A673 (cell line): Measurements from ENCODE around the gene VPS11.

Experiments
- CTCF ChIP-seq: fragments of 300-800, 200-600 bp; sonication (generic); conservative IDR thresholded peaks from 2 replicates; pipeline ENCODE4 v1.5.1; 2017; ENCODE audit warnings: low read depth, mild to moderate bottlenecking, antibody characterized with exemption, low read length, moderate library complexity, mixed read lengths
- EZH2 ChIP-seq: fragments of 200-600 bp; sonication (generic); IDR thresholded peaks from 2 replicates; pipeline ENCODE4 v1.6.1; 2017; ENCODE audit warnings: borderline replicate concordance, low read depth, mild to moderate bottlenecking, mixed read lengths, antibody characterized with exemption, low read length; ENCODE audit not compliant: poor library complexity, severe bottlenecking

DNA sequence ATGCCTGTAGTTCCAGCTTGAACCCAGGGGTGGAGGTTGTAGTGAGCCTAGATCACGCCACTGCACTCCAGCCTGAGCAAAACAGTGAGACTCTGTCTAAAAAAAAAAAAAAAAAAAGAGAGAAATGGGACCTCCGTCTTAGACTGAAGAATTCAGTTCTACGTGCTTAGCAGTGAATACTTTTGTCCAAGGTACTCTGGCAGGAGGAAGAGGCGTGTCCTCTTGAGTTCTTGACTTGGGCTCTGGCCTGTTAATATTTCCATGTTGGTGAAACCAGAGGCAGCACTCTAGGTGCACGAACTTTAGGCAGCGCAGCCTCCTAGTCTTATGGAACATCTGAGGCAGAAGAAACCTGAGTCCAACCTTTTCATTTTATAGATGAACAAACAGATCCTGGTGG is 19.5 kb downstream of the VPS11 start:
- TF ChIP-seq CTCF (no peak), EZH2 (no peak)
